ENCODE results near the gene PCSK5.

PCSK5 gene

DNA sequence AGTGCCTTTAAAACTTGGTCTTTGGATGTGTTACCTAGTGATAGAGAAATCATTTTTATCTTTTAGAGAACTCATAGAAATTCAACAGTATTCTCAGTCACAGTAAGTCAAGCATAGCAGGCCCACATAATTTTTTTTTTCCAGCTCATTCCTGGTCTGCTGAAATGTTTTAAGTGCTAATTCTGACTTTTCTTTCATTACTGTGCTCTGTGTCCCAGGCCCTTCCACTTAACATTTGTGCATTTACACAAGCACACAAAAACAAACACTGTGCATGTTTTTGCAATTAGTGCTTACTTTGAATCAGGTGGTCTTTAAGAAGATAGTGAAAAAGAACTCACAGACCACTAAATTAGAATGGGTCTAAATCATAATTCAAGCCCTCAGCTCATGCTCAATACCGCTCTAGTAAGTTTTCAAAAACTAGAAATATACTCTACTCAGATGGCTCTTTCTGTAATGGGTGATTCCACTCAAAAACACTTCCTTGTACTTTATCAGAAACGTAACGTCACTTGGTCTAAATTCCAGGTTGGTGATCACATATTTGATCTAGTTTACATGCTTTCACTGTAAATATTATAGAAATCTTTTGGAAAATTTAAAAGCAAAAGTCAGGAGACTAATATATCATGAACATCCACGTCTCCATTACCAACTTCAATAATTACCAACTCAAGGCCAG lies 107.8 kb downstream of the PCSK5 start:
- in situ Hi-C loops (cut with MboI; ENCODE audit: low sequenced_read_pairs): no loop called here

DNA sequence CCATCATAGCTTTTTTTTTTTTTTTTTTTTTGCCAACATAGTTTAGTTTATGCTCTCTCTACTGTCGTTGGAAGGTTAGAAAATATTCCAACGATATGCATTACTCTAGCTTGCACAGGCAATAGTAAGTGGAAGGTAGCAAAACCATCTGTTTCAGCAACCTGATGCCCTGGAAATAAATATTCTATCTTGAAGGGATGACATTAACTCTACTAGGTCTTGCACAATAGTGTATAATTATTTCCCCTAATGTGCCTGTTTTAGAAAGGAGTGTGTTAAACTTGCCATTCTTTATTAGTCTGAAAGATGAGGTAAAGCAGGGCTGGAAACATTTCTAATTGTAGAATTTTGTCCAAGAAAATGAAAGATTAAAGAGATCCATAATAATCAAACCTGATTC lies 111.0 kb downstream of the PCSK5 start:
- in situ Hi-C loops (cut with MboI; ENCODE audit: low sequenced_read_pairs): no loop called here

DNA sequence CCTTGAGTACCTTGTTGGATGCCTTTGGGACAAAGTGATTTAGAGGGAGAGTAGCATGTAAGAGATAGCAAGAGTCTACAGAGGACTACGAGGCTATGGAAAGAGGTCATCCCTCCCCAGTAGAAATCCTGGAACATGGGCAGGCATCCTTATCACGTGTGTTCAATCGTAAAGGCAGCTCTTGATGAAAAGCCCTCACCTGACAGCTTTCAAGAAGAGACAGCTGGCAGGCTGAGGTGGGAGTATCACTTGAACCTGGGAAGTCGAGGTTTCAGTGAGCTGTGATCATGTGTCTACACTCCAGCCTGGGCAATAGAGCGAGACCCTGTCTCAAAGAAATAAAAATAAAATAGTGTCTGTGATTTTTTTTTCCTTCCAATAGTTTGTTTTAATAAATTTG lies 112.6 kb downstream of the PCSK5 start:
- in situ Hi-C loops (cut with MboI; ENCODE audit: low sequenced_read_pairs): no loop called here

DNA sequence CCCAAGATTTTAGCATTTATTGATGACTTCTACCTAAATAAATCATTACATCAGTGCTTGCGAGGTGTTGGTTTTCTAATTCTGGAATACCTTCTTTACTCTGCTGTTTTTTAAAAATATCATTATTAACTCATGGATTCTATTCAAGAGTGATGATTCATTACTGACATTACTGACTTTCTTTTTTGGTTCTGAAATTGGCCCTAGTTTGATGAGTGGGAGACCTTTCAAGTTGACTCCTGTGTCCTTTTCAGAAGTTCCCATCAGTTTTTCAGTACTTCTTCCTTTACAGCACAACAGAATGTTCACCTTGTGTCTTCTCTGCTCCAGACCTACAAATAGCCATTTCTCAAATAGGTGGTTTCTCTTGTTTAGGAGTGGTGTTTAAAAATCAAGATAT lies 114.1 kb downstream of the PCSK5 start:
- in situ Hi-C loops (cut with MboI; ENCODE audit: low sequenced_read_pairs): no loop called here

DNA sequence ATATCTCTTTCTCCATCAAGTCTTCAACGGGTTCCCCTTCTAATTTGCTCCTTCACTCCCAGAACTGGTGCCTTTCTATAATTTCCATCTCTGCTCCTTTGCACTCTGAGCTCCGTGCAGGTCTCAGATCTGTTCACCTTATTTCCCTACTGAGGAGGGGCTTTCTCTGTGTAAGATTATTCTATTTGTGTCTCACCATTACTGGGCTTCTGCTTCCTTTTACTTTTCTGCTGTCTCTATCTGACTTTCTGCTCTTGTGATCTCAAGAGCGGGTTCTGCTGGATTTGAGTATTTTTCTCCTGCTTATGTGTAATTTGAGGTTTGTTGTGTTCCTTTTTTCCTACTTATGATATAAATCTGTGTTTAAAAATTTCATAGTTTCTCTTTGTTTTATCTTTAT lies 117.5 kb downstream of the PCSK5 start:
- in situ Hi-C loops (cut with MboI; ENCODE audit: low sequenced_read_pairs): no loop called here

DNA sequence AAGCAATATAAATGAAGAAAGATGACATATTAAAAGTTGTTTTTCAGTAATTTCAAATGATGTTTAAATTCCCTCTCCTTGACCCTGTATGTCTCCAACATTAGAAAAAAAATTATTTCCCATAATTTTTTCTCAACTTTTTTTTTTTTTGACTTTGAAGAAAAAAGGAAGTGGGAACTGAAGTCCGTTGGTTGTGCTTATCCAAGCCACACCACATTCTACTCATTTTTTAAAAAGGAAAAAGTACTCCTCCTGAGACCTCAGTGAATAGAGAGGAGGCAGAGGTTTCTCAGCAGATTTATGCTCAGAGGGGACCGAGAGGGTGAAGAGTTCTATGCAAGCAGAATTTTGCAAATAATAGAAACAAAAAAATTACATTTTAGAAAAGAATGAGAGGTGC lies 123.3 kb downstream of the PCSK5 start:
- in situ Hi-C loops (cut with MboI; ENCODE audit: low sequenced_read_pairs): no loop called here

DNA sequence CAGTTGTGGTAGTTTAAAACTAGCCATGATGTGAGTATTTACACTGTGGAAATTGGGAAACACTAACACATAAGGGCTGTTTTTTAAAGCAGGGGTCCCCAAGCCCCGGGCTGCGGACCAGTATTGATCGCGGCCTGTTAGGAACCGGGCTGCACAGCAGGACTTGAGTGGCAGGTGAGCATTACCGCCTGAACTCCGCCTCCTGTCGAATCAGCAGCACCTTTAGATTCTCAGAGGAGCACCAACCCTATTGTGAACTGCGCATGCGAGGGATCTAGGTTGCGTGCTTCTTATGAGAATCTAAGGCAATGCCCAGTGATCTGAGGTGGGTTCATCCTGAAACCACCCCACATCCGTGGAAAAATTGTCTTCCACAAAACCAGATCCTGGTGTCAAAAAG lies 127.8 kb downstream of the PCSK5 start:
- in situ Hi-C loops (cut with MboI; ENCODE audit: low sequenced_read_pairs): no loop called here

DNA sequence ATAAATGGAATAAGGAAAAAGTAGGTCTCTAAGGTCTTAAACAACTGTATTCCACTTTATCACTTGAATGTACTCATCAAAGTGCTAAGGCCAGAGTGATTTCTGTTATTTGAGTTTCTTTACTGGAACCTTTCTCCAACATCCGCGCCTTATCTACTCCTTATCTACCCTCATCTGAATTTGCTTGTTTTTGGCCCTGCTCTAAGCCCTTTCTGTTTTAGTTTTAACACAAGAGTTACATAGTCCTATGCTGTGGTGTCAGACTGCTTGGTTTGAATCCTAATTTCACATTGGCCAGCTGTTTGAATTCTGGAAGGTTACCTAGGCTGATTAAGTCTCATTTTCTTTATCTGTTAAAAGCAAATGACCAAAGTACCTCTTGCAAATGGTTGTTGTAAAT lies 128.3 kb downstream of the PCSK5 start:
- in situ Hi-C loops (cut with MboI; ENCODE audit: low sequenced_read_pairs): no loop called here

DNA sequence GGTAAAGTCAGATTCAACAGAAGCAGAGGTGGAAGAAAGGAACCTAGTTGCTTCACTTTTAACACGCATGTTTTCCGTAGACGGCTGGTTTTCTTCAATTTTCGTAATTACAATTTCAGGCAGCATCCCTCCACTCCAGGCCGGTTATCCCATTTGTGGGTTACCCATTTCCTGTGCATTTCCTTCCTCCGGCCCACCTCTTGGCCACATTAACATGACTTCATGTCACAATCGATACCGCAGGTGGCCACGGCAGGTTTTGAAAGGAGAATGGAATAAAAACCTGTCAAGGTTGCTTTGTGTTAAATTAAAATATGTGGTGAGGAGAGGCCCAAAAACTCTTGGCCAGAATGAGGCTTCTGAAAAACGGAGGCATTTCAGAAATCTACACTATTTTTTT lies 130.2 kb downstream of the PCSK5 start:
- in situ Hi-C loops (cut with MboI; ENCODE audit: low sequenced_read_pairs): no loop called here

DNA sequence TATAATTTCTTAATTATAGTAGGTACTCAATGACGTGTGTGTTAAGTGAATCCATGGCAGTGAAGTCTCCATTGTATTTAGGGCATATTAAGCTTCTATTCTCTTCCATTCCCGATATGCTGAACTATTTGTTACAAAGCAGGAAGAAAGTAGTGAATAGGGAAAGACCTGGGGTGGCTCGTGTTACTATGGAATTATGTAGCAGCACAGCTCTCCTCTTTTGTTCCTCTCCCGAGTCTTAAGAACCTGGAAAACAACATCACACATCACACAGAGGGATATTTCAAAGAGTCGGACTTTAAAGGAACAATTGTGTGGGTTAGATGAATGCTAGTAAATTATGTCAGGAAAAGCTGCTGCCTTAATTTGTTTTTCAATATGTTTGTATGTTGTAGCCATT lies 131.8 kb downstream of the PCSK5 start:
- in situ Hi-C loops (cut with MboI; ENCODE audit: low sequenced_read_pairs): no loop called here

DNA sequence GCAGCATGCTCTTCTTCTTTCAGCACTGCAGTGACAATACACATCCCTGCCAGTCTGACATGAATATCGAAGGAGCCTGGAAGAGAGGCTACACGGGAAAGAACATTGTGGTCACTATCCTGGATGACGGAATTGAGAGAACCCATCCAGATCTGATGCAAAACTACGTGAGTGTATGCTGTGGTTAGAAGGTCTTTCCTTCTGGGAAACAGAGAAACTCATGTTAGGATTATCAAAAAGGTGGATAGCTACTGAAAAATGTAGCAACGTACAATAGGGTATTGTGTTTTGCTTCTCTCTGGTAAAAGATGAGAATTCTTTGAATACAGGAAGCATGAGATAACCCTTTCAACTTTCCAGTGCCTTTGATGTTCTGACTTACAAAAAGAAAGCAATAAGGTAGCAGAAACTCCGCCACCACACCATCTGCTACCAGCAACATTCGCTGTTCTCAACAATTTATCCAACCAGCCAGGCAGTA lies 133.3 kb downstream of the PCSK5 start:
- in situ Hi-C loops (cut with MboI; ENCODE audit: low sequenced_read_pairs): no loop called here

DNA sequence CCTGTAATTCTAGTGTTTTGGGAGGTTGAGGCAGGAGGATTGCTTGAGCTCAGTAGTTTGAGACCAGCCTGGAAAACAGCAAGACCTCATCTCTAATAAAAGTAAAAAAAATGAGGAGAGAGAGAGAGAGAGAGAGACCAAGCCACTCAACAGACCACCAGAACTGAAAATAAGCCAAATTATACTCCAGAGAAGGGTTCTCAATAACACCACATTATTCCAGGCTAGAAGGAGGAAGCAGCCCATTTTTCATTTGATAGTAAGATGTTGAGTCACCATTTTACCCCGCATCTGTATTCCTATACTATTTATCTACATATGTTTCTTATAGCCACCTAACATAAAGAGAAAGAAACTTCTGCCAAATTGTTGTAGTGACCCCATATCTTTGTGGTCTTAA lies 134.8 kb downstream of the PCSK5 start:
- in situ Hi-C loops (cut with MboI; ENCODE audit: low sequenced_read_pairs): no loop called here

DNA sequence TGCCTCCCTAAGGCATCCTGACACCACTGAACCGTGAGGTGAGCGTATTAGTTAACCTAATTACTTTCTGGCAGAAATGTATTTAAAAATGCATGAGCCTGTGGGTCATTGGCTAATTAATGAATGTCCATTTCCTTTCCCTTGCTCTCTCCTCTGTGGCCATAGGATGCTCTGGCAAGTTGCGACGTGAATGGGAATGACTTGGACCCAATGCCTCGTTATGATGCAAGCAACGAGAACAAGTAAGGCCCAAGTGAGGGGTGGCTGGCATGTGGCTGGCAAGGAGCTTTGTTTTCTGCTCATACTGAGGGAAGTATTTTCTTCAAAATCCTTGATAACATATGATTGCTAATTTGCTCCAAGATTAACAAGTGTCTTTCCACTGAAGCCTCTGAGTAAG lies 136.3 kb downstream of the PCSK5 start:
- in situ Hi-C loops (cut with MboI; ENCODE audit: low sequenced_read_pairs): no loop called here

DNA sequence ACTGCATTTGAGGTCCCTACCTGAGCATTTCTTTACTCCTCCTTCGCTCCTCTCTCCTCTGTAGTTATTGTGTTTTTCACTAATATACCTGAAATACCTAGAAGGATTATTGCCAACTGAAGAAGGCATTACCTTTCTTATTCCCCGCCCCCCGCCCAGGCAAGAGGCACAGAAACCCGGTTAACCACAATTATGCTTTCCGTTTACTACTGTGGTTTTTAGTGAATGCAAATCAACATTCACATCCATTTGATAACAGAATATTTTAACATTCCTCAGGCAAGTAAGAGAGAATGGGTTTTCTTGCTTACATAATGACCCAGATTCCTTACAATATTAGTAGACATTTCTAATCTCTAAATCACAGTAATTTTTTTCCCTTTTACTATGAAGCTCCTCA lies 136.9 kb downstream of the PCSK5 start:
- in situ Hi-C loops (cut with MboI; ENCODE audit: low sequenced_read_pairs): no loop called here

DNA sequence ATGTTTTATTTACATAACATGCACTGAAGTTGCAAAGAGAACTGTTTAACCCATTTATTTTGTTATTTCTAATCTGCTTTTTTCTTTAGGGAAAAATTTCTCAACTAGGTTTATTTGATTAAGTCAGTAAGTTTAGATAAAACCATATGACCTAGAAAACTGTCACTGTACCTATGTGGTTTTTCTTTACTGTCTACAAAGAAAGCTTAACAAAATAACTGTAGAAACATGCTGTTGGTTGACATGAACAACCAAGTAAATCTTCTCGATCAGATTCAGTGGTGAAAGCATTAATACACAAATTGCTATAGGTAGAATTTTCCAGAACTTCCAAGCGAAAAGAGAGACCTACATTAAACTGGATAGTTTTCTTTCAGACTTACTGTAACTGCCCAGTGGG lies 137.4 kb downstream of the PCSK5 start:
- in situ Hi-C loops (cut with MboI; ENCODE audit: low sequenced_read_pairs): no loop called here

DNA sequence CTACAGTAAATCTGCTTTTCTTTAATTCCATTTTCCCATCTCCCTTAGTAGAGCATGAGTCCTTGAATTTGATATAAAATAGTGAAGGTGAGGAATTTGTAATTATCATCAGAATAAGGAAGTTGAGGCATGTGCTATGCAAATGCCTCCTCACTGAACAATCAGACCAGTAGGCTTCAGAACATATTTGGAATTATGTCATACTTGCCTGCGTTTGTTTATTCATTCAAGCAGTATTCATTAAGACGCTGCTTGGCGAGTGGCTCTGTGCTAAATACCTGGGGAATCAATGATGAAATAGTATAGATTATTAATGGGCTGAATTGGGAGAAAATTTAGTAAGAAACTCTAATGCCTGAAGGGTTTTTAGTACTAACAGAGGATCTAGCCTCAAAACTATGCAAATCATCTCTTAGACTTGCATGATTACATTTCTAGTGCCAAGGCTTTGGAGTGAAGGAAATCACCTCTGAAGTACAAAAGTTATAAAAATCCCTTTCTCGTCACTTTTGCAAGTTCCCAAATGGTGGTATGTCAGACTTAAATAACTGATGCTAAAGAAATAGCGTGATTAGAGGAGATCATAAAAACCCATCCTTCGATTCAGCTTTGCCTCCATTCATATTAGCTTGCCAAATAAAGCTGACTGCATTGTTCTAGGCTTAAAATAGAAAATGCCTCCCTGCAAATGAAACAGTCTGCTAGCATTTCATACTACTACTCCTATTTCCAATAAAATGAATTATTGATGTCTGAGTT lies 141.7 kb downstream of the PCSK5 start:
- in situ Hi-C loops (cut with MboI; ENCODE audit: low sequenced_read_pairs): no loop called here

DNA sequence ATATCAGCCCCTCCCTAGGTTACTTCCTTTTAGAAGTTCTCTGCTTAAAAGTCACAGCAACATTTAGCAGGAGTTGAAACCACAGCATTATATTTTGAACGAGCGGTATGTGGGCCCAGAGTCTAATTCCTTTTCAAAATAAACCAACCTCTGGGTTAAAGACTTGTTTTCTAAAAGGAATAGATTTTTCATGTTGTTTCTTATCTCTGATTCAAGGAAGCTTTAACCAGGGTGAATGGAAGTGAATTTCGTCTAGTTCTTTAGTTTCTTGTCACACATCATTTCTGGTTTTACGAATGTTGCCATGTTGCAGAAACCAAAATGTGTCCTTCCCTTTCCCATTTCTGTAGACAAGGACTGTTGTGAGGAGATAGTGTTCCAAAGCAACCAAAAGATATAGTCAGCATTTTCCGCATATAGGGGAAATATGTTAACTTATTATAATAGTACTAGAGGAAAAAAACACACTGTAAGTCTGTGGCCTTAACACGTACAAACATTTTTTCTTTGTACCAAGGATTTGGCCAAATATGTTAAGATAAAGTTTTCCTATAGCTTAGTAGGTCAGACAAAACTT lies 142.4 kb downstream of the PCSK5 start:
- in situ Hi-C loops (cut with MboI; ENCODE audit: low sequenced_read_pairs): no loop called here

DNA sequence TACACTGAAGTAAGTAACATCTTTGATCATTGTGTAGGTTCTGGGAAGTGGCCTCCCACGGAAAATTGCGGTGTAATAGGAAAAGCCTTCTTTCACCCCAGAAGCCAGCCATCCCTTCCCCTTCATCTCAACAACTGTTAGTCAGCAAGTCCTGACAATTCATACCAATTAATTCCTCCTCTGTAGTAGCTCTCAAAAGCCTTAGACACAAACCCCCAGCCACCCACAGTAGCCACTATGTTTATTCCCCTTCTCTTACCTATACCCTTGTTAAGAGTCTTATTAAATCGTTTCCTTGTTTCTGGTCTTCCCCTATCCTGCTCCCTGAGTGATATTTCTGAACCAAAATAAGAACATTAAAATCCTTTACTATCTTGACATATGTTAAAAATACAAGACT lies 143.6 kb downstream of the PCSK5 start:
- in situ Hi-C loops (cut with MboI; ENCODE audit: low sequenced_read_pairs): no loop called here

DNA sequence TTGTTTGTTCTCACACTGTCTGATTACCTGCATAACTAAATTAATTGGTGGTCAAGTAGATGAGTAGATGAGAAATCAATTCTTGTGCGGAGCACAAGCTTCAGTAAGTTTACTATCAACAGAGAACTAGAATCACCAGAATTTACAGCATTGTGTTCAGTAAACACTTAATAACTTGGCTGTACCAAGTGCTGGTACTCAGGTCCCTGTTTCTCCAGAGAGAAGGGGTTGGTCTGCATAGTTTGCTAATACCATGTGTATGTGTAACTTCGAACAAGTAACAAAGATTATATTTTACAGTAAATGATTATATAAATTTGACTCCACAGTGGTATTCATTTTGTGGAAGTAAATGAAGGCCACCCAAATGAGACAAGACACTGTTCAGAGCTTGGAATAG lies 146.3 kb downstream of the PCSK5 start:
- in situ Hi-C loops (cut with MboI; ENCODE audit: low sequenced_read_pairs): no loop called here

DNA sequence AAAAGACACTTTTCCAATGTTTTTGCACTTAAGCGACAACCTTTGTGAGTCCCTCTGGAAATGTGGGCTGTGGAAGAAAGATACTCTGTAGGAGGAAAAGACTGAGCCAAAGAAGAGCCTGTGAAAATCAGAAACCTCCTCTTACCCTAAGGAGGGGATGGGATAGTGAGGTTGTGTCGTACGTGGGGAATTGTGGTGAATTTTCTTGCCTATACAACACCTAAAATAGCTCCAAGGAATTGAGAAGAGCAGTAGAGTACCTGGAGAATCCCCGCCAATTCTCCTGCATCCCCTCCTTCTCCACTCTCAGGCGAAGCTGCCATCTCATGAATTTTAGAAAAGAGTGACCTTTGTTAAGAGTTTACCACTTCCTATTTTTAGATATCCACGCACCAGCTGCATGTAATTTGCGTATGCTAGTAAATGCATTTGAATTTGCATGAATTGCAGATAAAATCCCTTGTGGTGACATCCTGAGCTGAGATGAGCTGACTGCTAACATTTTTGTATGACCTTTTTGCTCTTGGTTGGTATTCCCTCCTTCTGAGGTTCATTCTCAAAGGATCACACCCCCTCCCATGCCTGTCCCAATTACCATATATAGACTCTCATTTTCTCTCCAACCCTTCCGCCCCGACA lies 147.2 kb downstream of the PCSK5 start:
- in situ Hi-C loops (cut with MboI; ENCODE audit: low sequenced_read_pairs): no loop called here

DNA sequence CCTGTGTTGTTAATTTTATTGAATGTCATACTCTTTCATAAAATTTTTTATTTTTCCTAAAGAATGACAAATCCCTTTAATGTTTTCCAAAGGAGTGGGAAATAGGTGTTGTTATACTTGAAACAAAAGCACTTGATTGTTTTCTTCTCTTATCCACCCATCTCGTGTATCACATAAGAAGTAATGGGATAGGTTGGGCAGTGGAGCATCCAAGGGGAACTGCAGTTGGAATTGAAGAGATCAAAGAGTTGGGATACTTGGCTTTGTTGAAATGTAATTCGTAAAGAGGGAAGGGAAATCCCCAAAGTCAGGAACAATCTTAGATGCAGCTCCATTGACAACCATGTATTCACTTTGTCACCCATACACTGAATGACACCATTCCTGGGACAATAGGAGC lies 148.0 kb downstream of the PCSK5 start:
- in situ Hi-C loops (cut with MboI; ENCODE audit: low sequenced_read_pairs): no loop called here

Data from HL-60/S4 (cell line).